Panc1 (cell line): Measurements from ENCODE around the gene SLC4A1AP. TPM values are rescaled to one million over a fixed set of nuclear protein-coding genes. Genes with fewer than 3 reads are reported as not detected.

ENCODE experiments used
- ATAC-seq: fragments of 200-7000 bp; cut with Tn5 transposase; 2 replicates; pipeline ENCODE4 v1.9.1; 2020; ENCODE audit warnings: mild to moderate bottlenecking, moderate library complexity
- BruUV-seq: library from RNA; stranded (reverse); fragments of 400-500 nt; replicated peaks from 2 replicates; lab custom pipeline; 2021; lab: Mats Ljungman, UMichigan
- CTCF ChIA-PET: fragments of 300-600 bp; sonication (Branson Sonifier 250); formaldehyde crosslinking; loops from one replicate; lab custom pipeline; 2022; ENCODE audit warnings: antibody characterized with exemption; lab: Charles Lee
- POLR2A ChIA-PET: fragments of 300-600 bp; sonication (Branson Sonifier 250); formaldehyde crosslinking; loops from one replicate; lab custom pipeline; 2022; ENCODE audit warnings: antibody characterized with exemption; lab: Charles Lee
- DNase-seq: peaks from one replicate; pipeline ENCODE4 v3.0.0-alpha.2; 2010; ENCODE audit warnings: low read depth, low spot score
- H3K27ac ChIP-seq: 2 replicates; pipeline ENCODE4 v1.5.1; 2011; ENCODE audit warnings: mild to moderate bottlenecking, low read length, inconsistent platforms
- H3K27me3 ChIP-seq: fragments of 200-500 bp; sonication (Bioruptor generic); 2 replicates; pipeline ENCODE4 v1.6.0; 2014; ENCODE audit warnings: low read length, inconsistent platforms; ENCODE audit not compliant: control insufficient read depth, insufficient read depth
- H3K36me3 ChIP-seq: fragments of 200-500 bp; sonication (Bioruptor generic); 2 replicates; pipeline ENCODE4 v1.5.1; 2014; ENCODE audit warnings: inconsistent platforms, mild to moderate bottlenecking, low read length, moderate library complexity; ENCODE audit not compliant: control insufficient read depth, insufficient read depth
- H3K4me1 ChIP-seq: 2 replicates; pipeline ENCODE4 v1.5.1; 2011; ENCODE audit warnings: inconsistent platforms, mild to moderate bottlenecking, low read length, moderate library complexity; ENCODE audit not compliant: control insufficient read depth, insufficient read depth
- H3K4me3 ChIP-seq, 2 experiments: 2 replicates each; pipeline ENCODE4 v1.5.1; 2011 to 2012; ENCODE audit warnings: low read depth in 2 of 2, low read length in 2 of 2, mild to moderate bottlenecking in 2 of 2, inconsistent platforms in 1 of 2, moderate library complexity in 1 of 2
- H3K9me3 ChIP-seq: fragments of 200-500 bp; sonication (Bioruptor generic); 2 replicates; pipeline ENCODE4 v1.5.1; 2014; ENCODE audit warnings: low read depth, mild to moderate bottlenecking, inconsistent platforms, low read length, moderate library complexity; ENCODE audit not compliant: control insufficient read depth, insufficient read depth
- POLR2AphosphoS5 ChIP-seq: IDR thresholded peaks from 2 replicates; pipeline ENCODE4 v1.6.1; 2012; ENCODE audit warnings: mild to moderate bottlenecking, low read depth, low read length, moderate library complexity
- REST ChIP-seq, 2 experiments: IDR thresholded peaks; 2 replicates each; pipeline ENCODE4 v1.6.1; 2011 to 2012; ENCODE audit warnings: low read depth in 2 of 2, control low read depth in 1 of 2, low read length in 1 of 2, mild to moderate bottlenecking in 1 of 2, moderate library complexity in 1 of 2; ENCODE audit not compliant: insufficient read depth in 1 of 2
- SIN3A ChIP-seq: IDR thresholded peaks from 2 replicates; pipeline ENCODE4 v1.6.1; 2012; ENCODE audit warnings: low read depth, mild to moderate bottlenecking, low read length, moderate library complexity, borderline replicate concordance; ENCODE audit not compliant: insufficient read depth
- TCF7L2 ChIP-seq: IDR thresholded peaks from 2 replicates; pipeline ENCODE4 v1.6.1; 2011; ENCODE audit warnings: mild to moderate bottlenecking, low read depth, low read length, inconsistent platforms
- in situ Hi-C: cut with HindIII; loops from 2 replicates; pipeline ENCODE4 v1.10.0; 2016; ENCODE audit warnings: low sequenced_read_pairs, low pct_unique_long_range_greater_than_20kb
- intact Hi-C: fragments of 100-400 bp; cut with micrococcal nuclease; formaldehyde crosslinking; loops from one replicate; pipeline ENCODE4 v1.10.0; 2022; ENCODE audit not compliant: unreplicated experiment
- total RNA-seq: library from RNA; stranded (reverse); gene quantifications from one replicate; pipeline ENCODE4 v1.2.1, GENCODE V29; 2021; ENCODE audit not compliant: unreplicated experiment
- TF ChIP-seq, protein P1 (sequence below): fragments of 450-650 bp; IDR thresholded peaks from 2 replicates; pipeline ENCODE4 v1.5.1; 2017; ENCODE audit warnings: mild to moderate bottlenecking

The SLC4A1AP gene
- total RNA-seq, 1 experiment from 2014 or later = 22.2 TPM

DNA sequence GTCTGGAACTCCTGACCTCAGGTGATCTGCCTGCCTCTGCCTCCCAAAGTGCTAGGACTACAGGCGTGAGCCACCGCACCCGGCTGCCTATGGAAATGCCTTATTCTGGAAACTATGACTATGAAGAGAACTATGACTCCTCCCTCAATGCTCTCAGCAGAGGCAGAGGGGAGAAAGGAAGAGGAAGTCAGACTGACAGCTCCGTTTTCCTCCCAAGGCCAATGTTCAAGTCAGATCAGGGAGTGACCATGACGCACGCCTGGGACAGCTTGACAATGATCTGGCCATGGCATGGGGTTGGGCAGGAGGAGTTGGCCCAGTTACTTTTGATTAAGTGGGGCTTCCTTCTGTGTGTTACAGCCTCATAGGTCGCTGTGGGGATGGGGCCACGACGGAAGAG is 63.6 kb downstream of the SLC4A1AP start:
- intact Hi-C loops = no loop called here
- POLR2A ChIA-PET = no interaction called here
- no peak for DNase-seq
- no peak for ATAC-seq
- Histone ChIP-seq H3K27me3 (no peaks in the 10 kb centered on the region), H3K9me3 (no peaks in the 10 kb centered on the region), H3K4me3 (no peak overlapping the region), H3K36me3 (no peaks in the 10 kb centered on the region), H3K4me1 (peaks cover 4% of the 10 kb centered on the region; the same call in 1 of the 2 replicates), H3K27ac (no peak overlapping the region)
- TF ChIP-seq REST (IDR thresholded peaks at IDR 0.05; ENCODE audit: insufficient read depth in 1 of 2, low read depth in 2 of 2, low read length in 1 of 2) = no peak
- TF ChIP-seq SIN3A = no peak
- TF ChIP-seq, protein P1, sequence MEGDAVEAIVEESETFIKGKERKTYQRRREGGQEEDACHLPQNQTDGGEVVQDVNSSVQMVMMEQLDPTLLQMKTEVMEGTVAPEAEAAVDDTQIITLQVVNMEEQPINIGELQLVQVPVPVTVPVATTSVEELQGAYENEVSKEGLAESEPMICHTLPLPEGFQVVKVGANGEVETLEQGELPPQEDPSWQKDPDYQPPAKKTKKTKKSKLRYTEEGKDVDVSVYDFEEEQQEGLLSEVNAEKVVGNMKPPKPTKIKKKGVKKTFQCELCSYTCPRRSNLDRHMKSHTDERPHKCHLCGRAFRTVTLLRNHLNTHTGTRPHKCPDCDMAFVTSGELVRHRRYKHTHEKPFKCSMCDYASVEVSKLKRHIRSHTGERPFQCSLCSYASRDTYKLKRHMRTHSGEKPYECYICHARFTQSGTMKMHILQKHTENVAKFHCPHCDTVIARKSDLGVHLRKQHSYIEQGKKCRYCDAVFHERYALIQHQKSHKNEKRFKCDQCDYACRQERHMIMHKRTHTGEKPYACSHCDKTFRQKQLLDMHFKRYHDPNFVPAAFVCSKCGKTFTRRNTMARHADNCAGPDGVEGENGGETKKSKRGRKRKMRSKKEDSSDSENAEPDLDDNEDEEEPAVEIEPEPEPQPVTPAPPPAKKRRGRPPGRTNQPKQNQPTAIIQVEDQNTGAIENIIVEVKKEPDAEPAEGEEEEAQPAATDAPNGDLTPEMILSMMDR = no peak
- no peak for TF ChIP-seq TCF7L2
- no peak for TF ChIP-seq POLR2AphosphoS5
- CTCF ChIA-PET = no interaction called here
- BruUV-seq = no TSS peak
- in situ Hi-C loops = no loop called here

DNA sequence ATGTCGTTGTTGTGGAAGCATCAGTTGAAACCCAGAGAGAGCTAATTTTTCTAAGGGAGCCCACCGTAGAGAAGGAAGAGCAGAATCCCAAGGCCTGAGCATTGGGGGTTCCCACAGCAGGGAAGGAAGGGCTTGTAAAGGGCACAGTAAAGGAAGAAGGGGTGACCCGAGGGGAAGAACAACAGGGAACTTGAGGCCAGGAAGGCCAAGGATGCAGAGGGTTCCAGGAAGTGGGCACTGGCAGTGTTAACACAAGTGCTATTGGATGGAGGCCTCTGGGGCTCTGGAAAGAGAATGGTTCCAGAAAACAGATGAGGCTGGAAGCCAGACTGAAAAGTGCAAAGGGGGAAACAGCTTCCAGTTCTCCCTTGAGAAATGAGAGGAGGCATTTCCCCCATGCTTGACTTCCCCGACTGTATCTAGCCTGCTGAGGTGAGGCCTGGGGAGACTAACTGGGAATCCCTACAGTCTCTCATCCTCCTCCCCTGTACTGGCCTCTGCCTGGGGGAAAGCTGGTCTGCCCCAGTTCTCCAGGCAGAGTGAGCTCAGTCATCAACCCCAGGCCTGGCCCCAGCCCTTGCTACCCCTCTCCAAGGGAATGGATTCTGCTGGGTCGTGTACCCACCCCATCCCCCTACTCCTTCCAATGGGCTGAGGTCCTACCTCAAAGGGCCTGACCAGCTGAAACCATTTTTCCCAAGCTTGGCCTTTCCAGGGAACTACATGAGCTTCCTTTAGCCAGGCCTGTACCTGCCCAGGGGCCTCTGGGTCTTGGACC is 64.6 kb downstream of the SLC4A1AP start:
- no peak overlapping the region for H3K27ac ChIP-seq
- ChIA-PET POLR2A (no interaction called here), CTCF (interaction anchor here (0.6 kb wide), 1 partner anchor 12 kb away, joined by 4 read pairs; no protein-coding TSS in a partner anchor)
- ATAC-seq = no peak
- no peak for DNase-seq
- H3K4me3 ChIP-seq = no peak overlapping the region
- no peaks in the 10 kb centered on the region for H3K27me3 ChIP-seq
- H3K9me3 ChIP-seq = no peaks in the 10 kb centered on the region
- intact Hi-C loops = no loop called here
- in situ Hi-C loops = no loop called here
- H3K36me3 ChIP-seq = no peaks in the 10 kb centered on the region
- BruUV-seq = no TSS peak
- TF ChIP-seq TCF7L2 (no peak), POLR2AphosphoS5 (no peak), SIN3A (no peak), REST (IDR thresholded peaks at IDR 0.05; ENCODE audit: insufficient read depth in 1 of 2, low read depth in 2 of 2, low read length in 1 of 2) (no peak)
- TF ChIP-seq, protein P1 = no peak
- H3K4me1 ChIP-seq = peaks cover 4% of the 10 kb centered on the region; the same call in 1 of the 2 replicates
